NCI-H1417 (cell line): ENCODE results near the gene RIPOR1.
A peak's percentile ranks its signal among the peaks of the same experiment; 100 is the strongest.

Experiments used
- DNase-seq, 3 experiments: peaks; one replicate each; lab custom pipeline; 2025; lab: John Stamatoyannopoulos, UW

Gene RIPOR1

DNA sequence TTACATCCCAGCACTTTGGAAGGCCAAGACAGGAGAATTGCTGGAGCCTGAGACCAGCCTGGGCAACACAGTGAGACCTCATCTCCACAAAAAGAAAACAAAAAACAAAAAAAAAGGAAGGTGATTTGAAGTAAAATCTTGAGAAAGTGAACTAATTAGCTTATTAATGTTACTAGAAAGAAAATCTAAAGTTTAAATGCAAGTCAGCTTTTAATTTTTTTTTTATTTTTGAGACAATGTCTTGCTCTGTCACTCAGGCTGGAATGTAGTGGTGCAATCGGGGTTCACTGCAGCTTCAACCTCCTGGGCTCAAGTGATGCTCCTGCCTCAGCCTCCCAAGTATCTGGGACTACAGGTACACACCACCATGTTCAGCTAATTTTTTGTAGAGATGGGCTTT lies 30.2 kb downstream of the RIPOR1 start:
- no peak for DNase-seq

DNA sequence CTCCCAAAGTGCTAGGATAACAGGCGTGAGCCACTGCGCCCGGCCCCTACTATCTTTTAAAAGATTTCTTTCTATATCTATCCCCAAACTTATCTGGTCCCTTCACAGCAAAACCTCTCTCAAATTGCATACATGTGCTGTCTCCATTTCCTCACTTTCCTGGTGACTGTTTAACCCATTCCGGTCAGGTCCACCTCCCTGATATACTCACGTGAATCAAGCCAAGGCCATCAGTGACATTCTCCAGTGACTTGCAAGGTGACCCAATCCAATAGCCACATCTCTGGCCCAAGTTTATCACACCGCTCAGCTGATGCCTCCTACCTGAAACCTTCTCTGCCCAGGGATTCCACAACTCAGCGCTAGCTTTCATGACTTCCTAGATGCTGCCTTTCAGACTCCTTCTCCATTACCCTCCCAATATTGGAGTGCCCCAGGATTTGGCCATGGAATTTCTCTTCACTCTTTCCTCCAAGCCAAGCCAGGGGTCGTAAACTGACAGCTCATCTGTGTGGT lies 32.3 kb downstream of the RIPOR1 start:
- DNase-seq: peak in 1 of 3 experiments; percentile 24

- DNase-seq: peak in 1 of 3 experiments; percentile 17
Measured at GRCh38 chr16:67561501-67561823, 32.8 kb downstream of the RIPOR1 start.

GRCh38 chr16:67561824-67562525 lies 33.3 kb downstream of the RIPOR1 start:
- DNase-seq: peak; percentile 93 to 99 (median 95)

DNA sequence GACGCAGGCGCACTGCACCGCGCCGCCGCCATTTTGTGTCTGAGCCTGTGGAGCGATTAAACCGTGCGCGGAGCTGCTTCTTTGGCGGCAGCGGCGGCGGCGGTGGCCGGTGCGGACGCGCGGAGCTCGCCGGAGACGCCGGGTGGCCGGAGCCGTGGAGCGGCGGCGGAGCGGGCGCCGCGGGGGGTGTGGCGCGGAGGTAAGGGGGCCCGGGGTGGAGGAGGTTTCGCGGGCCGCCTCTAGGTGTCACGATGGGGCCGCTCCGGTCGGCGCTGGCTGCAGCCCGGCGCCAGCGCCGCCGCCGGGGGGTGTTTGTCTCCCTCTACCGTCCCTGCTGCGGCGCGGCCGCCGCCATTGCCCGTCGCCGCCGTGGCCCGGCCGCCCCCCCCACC lies 33.9 kb downstream of the RIPOR1 start, which contains the start of gene CTCF:
Gene CTCF, plus strand, starts transcription at position 1 of the 392 bp plus-strand sequence. CDS start 48,307 bp downstream, outside the sequence.
- peak; percentile 75 to 88 (median 83) for DNase-seq

GRCh38 chr16:67562918-67563707 lies 34.5 kb downstream of the RIPOR1 start:
- peak; percentile 36 to 79 (median 74) for DNase-seq

GRCh38 chr16:67563708-67564468 lies 35.3 kb downstream of the RIPOR1 start:
- peak in 2 of 3 experiments; percentile 50 to 71 for DNase-seq

DNA sequence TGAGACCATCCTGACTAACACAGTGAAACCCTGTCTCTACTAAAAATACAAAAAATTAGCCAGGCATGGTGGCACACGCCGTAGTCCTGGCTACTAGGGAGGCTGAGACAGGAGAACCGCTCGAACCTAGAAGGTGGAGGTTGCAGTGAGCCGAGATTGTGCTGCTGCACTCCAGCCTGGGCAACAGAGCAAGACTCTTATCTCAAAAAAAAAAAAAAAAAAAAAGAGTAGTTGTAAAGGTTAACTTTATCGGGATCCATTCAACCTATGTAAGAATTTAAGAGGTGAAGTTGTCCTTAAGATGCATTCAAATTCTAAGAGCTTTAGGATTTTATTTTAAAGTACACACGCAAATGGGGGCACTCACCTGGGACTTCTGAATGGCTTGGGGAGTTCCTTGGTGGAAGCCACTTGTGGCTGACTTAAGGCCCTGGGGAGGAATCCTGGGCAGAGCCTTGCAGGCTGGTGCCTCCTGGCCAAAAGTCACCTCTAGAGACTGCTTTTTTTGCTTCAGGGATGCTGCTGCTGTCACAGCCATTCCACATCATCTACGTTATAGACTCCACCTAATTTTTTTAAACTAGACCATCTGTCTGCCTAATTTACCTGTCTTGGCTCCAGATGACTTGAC lies 37.0 kb downstream of the RIPOR1 start:
- no peak for DNase-seq

DNA sequence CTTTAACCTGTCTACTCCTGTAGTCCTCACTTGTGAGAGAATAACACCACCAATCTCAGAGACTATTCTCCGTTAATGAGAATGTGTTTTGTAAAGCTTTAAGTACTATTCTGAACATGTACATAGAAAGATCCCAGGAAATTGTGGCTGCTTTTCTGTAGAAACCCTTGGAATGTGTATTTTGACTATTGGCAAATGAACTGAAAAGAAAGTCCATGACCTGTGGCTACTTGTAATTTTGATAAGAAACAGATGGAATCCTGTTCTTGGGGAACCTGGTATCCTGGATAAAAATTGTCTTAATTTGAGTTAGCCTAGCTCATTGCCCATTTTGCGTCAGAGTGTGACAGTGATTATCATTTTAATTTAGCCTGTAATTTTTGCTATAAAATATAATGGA lies 42.8 kb downstream of the RIPOR1 start:
- DNase-seq: no peak

GRCh38 chr16:67571981-67572431 lies 43.4 kb downstream of the RIPOR1 start:
- no peak for DNase-seq

DNA sequence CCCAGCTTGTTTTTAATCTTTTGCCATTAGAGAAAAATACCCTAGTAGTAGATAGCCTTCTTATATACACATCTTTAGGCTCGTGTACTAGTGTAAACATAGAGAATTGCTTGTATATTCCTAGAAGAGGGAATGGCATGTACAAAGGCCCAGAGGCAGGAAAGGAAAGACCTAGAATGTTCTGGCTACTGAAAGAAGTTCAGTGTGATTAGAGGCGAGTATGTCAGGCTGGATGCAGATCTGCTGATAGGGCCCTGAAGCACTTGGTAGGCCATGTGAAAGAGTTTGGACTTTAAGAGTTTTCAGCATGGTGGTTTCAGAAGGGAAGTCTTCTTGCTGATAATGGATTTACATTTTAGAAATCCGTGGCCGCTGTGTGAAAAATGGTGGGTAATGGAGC lies 51.1 kb downstream of the RIPOR1 start:
- DNase-seq: no peak

DNA sequence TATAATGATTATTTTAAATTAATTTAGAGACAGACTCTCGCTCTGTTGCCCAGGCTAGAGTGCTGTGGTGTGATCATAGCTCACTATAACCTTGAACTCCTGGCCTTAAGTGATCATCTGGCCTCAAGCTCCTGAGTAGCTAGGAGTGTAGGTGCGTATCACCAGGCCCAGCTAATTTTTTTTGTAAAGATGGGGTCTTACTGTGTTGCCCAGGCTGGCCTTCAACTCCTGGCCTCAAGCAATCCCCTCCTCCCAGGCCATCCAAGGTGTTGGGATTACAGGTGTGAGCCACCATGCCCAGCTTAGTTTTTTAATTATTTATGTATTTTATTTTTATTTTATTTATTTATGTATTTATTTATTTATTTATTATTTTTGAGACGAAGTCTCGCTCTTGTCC lies 51.6 kb downstream of the RIPOR1 start:
- DNase-seq: no peak

DNA sequence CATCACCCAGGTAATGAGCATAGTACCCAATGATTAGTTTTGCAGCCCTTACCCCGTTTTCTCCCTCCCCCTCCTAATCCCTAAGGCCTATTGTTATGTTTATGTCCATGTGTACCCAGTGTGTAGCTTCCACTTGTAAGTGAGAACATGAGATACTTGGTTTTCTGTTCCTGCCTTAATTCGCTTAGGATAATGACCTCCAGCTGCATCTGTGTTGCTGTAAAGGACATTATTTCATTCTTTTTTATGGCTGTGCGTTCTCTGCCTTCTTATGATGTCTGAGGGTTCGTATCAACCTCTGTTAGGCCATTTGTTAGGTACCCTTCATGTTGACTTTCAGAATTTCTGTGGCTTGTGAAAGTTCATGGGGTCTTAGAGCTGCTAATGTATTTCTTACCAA lies 64.7 kb downstream of the RIPOR1 start:
- DNase-seq: peak in 1 of 3 experiments; percentile 4

GRCh38 chr16:67593701-67594100 lies 65.1 kb downstream of the RIPOR1 start:
- no peak for DNase-seq

GRCh38 chr16:67594256-67594915 lies 65.8 kb downstream of the RIPOR1 start:
- no peak for DNase-seq

DNA sequence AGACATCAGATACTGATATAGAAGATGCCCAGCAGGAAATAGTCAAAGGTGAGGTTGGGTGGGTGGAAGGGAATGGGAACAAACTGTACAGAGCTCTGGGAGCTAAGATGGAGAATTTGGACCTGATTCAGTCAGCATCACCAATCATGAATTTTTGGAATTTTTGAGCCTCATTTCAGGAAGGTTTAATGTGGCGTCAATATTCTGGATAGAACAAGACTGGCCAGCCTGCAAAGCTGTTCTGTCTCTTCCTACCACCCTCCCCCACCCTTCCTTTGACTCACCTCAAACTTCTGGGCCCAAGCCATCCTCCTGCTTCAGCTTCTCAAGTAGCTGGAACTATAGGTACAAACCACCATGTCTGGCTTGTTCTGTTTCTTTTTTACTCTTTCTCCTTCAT lies 66.3 kb downstream of the RIPOR1 start:
- DNase-seq: no peak
